Peyer's patch (tissue), 4 donors: Measurements from ENCODE around the gene MPP4.

Source experiments
- CTCF ChIP-seq, 6 experiments: fragments of 450-650 bp in 4 of 6; fragments of 200-600 bp in 2 of 6; sonication (generic) in 1 of 6; IDR thresholded peaks; one replicate each; pipeline ENCODE4 v1.5.1; 2017 to 2019; ENCODE audit warnings: antibody characterized with exemption in 6 of 6, mild to moderate bottlenecking in 3 of 6, moderate library complexity in 1 of 6
- POLR2A ChIP-seq, 2 donors: fragments of 450-650 bp; IDR thresholded peaks; one replicate each; pipeline ENCODE4 v1.5.1; 2017; ENCODE audit warnings: antibody characterized with exemption in 2 of 2, mild to moderate bottlenecking in 2 of 2, moderate library complexity in 2 of 2

GRCh38 chr2:201678401-201678800 is 20.0 kb downstream of the MPP4 start:
- TF ChIP-seq POLR2A (IDR thresholded peaks at IDR 0.05), result no peak
- TF ChIP-seq CTCF (IDR thresholded peaks at IDR 0.05), result no peak
